Renal cortex interstitium (tissue), 11 donors: Measurements from ENCODE around the gene RIPOR1. TPM values are rescaled to one million over a fixed set of nuclear protein-coding genes. Genes with fewer than 3 reads are reported as not detected.

Experiments used
- DNase-seq, 11 donors: peaks; one replicate each; pipeline ENCODE4 v3.0.0-alpha.2; 2013; ENCODE audit warnings: low read depth in 9 of 11, low spot score in 4 of 11; ENCODE audit errors: extremely low read depth in 1 of 11
- polyA plus RNA-seq, 3 donors: library from polyadenylated mRNA; unstranded; fragments of 120-200 nt; gene quantifications; one replicate each; pipeline ENCODE4 v1.2.1, GENCODE V29; 2013; ENCODE audit not compliant: insufficient read length in 3 of 3

RIPOR1 gene
- polyA plus RNA-seq, 3 donors = 101 to 155 (median 126) TPM

- DNase-seq = no peak
These were observed 37.0 kb downstream of the RIPOR1 start for GRCh38 chr16:67565470-67566100.

- no peak for DNase-seq
These were observed 42.8 kb downstream of the RIPOR1 start for GRCh38 chr16:67571464-67571863.

GRCh38 chr16:67571981-67572431 lies 43.4 kb downstream of the RIPOR1 start:
- no peak for DNase-seq

GRCh38 chr16:67579686-67580085 lies 51.1 kb downstream of the RIPOR1 start:
- no peak for DNase-seq

- DNase-seq = no peak
These were observed 51.6 kb downstream of the RIPOR1 start for GRCh38 chr16:67580202-67580601.

GRCh38 chr16:67593288-67593687 lies 64.7 kb downstream of the RIPOR1 start:
- DNase-seq = no peak

- no peak for DNase-seq
These were observed 65.1 kb downstream of the RIPOR1 start for GRCh38 chr16:67593701-67594100.

- no peak for DNase-seq
These were observed 65.8 kb downstream of the RIPOR1 start for GRCh38 chr16:67594256-67594915.

- peak in 1 of 11 donors; percentile 6 for DNase-seq
These were observed 66.3 kb downstream of the RIPOR1 start for GRCh38 chr16:67594956-67595355.

Other genes with a start within 250 kb of the RIPOR1 start
- 10 to 100 TPM; 13.0 to 17.1 (median 13.1) TPM for gene PLEKHG4, start 249.3 kb upstream of the RIPOR1 start, polyA plus RNA-seq
- 1 to 10 TPM; 1.2 to 2.4 (median 1.4) TPM for gene KCTD19, start 202.1 kb upstream of the RIPOR1 start, polyA plus RNA-seq
- gene LRRC36, start 202.0 kb upstream of the RIPOR1 start, polyA plus RNA-seq = 10 to 100 TPM in 1 of 3 donors, 1 to 10 TPM in 2; 3.2 to 11.5 (median 4.6) TPM
- 10 to 100 TPM; 52.5 to 62.1 (median 55.9) TPM for gene TPPP3, start 135.3 kb upstream of the RIPOR1 start, polyA plus RNA-seq
- gene ZDHHC1, start 112.4 kb upstream of the RIPOR1 start, polyA plus RNA-seq = 10 to 100 TPM in 2 of 3 donors, 1 to 10 TPM in 1; 9.6 to 18.0 (median 12.9) TPM
- gene HSD11B2, start 97.7 kb upstream of the RIPOR1 start, polyA plus RNA-seq = 10 to 100 TPM; 35.1 to 64.6 (median 42.7) TPM
- gene ATP6V0D1, start 47.7 kb upstream of the RIPOR1 start, polyA plus RNA-seq = 10 to 100 TPM; 84.1 to 99.9 (median 90.5) TPM
- gene AGRP, start 45.3 kb upstream of the RIPOR1 start, polyA plus RNA-seq = under 1 TPM in 1 of 3 donors, not detected in 2; 0.53 TPM
- 10 to 100 TPM; 72.5 to 88.2 (median 81.4) TPM for gene CTCF, start 33.7 kb downstream of the RIPOR1 start, polyA plus RNA-seq
- gene CARMIL2, start 116.3 kb downstream of the RIPOR1 start, polyA plus RNA-seq = 1 to 10 TPM; 1.0 to 1.3 (median 1.1) TPM
- 10 to 100 TPM; 19.8 to 29.5 (median 25.4) TPM for gene ACD, start 131.4 kb downstream of the RIPOR1 start, polyA plus RNA-seq
- 1 to 10 TPM; 2.7 to 4.6 (median 3.4) TPM for gene PARD6A, start 132.1 kb downstream of the RIPOR1 start, polyA plus RNA-seq
- 10 to 100 TPM; 20.2 to 34.6 (median 25.7) TPM for gene ENKD1, start 137.9 kb downstream of the RIPOR1 start, polyA plus RNA-seq
- 1 to 10 TPM; 2.9 to 4.8 (median 4.1) TPM for gene C16orf86, start 138.0 kb downstream of the RIPOR1 start, polyA plus RNA-seq
- 10 to 100 TPM; 19.8 to 23.7 (median 23.0) TPM for gene GFOD2, start 190.5 kb downstream of the RIPOR1 start, polyA plus RNA-seq